Endothelial cell of coronary artery (primary cell): ENCODE data around the gene UGT1A7. TPM values are rescaled to one million over a fixed set of nuclear protein-coding genes. Genes with fewer than 3 reads are reported as not detected.

Experiments
- total RNA-seq: library from RNA; depleted of rRNA; stranded (reverse); fragments of >200 nt; gene quantifications from 2 replicates; pipeline ENCODE4 v1.2.3, GENCODE V29; 2014

The UGT1A7 gene
- total RNA-seq, result not detected in 2 replicates

DNA sequence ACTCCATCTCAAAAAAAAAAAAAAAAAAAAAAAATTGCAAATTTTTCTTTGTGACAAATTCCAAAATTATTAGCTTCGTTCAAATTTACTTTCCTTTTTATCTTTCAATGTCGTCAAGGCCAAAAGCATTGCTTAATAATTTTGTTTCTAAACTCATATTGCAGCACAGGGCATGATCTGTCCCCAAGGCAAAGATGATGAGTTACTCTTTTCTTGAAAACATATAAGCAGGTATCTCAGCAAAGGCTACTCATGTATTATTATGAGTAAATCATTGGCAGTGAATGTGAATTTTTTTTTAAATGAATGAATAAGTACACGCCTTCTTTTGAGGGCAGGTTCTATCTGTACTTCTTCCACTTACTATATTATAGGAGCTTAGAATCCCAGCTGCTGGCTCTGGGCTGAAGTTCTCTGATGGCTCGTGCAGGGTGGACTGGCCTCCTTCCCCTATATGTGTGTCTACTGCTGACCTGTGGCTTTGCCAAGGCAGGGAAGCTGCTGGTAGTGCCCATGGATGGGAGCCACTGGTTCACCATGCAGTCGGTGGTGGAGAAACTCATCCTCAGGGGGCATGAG, at the start of gene UGT1A7:
Gene UGT1A7, plus strand, starts transcription at position 381 of the 579 bp plus-strand sequence. Its CDS starts 37 bp downstream, at position 418.

DNA sequence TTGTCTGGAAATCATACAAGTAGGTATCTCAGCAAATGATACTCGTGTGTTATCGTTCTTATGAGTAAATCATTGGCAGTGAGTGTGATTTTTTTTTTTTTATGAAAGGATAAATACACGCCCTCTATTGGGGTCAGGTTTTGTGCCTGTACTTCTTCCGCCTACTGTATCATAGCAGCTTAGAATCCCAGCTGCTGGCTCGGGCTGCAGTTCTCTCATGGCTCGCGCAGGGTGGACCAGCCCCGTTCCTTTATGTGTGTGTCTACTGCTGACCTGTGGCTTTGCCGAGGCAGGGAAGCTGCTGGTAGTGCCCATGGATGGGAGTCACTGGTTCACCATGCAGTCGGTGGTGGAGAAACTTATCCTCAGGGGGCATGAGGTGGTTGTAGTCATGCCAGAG, 45.4 kb upstream of the UGT1A7 start, which contains the start of gene UGT1A10:
Gene UGT1A10, plus strand, starts transcription at position 143 of the 400 bp plus-strand sequence. Its CDS starts 75 bp downstream, at position 218.

GRCh38 chr2:233671290-233672161, 10.2 kb upstream of the UGT1A7 start, which contains the start of gene UGT1A9:
TSS of gene UGT1A9 (plus strand) at chr2:233671898. CDS start at chr2:233671935, 37 bp downstream.

GRCh38 chr2:233692648-233693047, 10.9 kb downstream of the UGT1A7 start, which contains the start of gene UGT1A6:
TSS of gene UGT1A6 (plus strand) at chr2:233692890. CDS start at chr2:233693005, 115 bp downstream.

GRCh38 chr2:233712611-233713261, 31.0 kb downstream of the UGT1A7 start, which contains the start of gene UGT1A5:
TSS of gene UGT1A5 (plus strand) at chr2:233712907. CDS start at chr2:233712992, 85 bp downstream.

GRCh38 chr2:233718552-233718951, 36.9 kb downstream of the UGT1A7 start, which contains the start of gene UGT1A4:
TSS of gene UGT1A4 (plus strand) at chr2:233718736. CDS start at chr2:233718821, 85 bp downstream.

DNA sequence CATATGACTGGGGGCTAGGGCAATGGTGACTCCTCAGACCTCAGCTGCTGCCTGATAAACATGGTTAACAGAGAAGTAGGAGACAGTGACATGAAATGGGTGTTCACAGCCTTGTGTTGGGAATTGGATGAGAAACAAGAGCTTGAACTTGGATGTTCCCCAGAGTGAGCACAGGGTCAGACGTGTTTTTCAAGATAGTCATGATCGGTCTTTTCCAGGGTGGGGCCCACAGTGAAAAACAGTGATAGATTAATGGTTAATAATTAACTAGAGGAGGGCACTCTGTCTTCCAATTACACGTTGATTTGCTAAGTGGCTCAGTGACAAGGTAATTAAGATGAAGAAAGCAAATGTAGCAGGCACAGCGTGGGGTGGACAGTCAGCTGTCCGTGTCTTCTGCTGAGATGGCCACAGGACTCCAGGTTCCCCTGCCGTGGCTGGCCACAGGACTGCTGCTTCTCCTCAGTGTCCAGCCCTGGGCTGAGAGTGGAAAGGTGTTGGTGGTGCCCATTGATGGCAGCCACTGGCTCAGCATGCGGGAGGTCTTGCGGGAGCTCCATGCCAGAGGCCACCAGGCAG, 47.1 kb downstream of the UGT1A7 start, which contains the start of gene UGT1A3:
Gene UGT1A3, plus strand, starts transcription at position 320 of the 579 bp plus-strand sequence. Its CDS starts 85 bp downstream, at position 405.

DNA sequence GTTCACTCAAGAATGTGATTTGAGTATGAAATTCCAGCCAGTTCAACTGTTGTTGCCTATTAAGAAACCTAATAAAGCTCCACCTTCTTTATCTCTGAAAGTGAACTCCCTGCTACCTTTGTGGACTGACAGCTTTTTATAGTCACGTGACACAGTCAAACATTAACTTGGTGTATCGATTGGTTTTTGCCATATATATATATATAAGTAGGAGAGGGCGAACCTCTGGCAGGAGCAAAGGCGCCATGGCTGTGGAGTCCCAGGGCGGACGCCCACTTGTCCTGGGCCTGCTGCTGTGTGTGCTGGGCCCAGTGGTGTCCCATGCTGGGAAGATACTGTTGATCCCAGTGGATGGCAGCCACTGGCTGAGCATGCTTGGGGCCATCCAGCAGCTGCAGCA, 78.3 kb downstream of the UGT1A7 start, which contains the start of gene UGT1A1:
Gene UGT1A1, plus strand, starts transcription at position 228 of the 400 bp plus-strand sequence. Its CDS starts 18 bp downstream, at position 246.

DNA sequence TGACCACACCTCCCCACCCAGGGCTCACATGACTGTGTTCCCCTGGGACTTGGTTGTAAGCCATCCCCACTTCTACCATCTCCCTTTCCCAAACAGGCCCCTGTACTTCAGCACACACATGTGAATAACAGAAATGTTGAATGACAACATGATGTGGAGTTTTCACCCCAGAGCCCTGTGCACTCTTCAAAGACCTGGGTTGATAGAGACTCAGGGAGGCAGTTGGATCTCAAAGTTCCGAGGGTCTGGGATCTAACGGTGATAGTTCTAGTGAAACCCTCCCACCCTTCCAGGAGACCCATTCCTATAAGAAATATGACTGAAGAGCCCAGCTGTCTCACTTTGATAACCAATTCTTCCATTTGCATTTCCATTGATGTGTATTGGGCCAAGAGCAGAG, 96.3 kb downstream of the UGT1A7 start, which contains the start of gene MROH2A:
Gene MROH2A, plus strand, starts transcription at position 301 of the 400 bp plus-strand sequence. CDS start 1,029 bp downstream, outside the sequence.

Other genes with a start within 250 kb of the UGT1A7 start
- 16.6 and 24.1 TPM in 2 replicates for gene USP40, start 115.1 kb upstream of the UGT1A7 start, total RNA-seq
- gene UGT1A8, start 64.3 kb upstream of the UGT1A7 start, total RNA-seq, result not detected in 2 replicates
- not detected in 2 replicates for gene UGT1A10, start 45.5 kb upstream of the UGT1A7 start, total RNA-seq
- gene UGT1A9, start 10.0 kb upstream of the UGT1A7 start, total RNA-seq, result not detected in 2 replicates
- gene UGT1A6, start 11.0 kb downstream of the UGT1A7 start, total RNA-seq, result not detected in 2 replicates
- gene UGT1A5, start 31.0 kb downstream of the UGT1A7 start, total RNA-seq, result not detected in 2 replicates
- not detected in 2 replicates for gene UGT1A4, start 36.8 kb downstream of the UGT1A7 start, total RNA-seq
- gene UGT1A3, start 47.1 kb downstream of the UGT1A7 start, total RNA-seq, result not detected in 2 replicates
- gene UGT1A1, start 78.4 kb downstream of the UGT1A7 start, total RNA-seq, result not detected in 2 replicates
- gene MROH2A, start 96.4 kb downstream of the UGT1A7 start, total RNA-seq, result not detected in 2 replicates
- 7.9 and 19.0 TPM in 2 replicates for gene HJURP, start 172.6 kb downstream of the UGT1A7 start, total RNA-seq
- gene TRPM8, start 235.5 kb downstream of the UGT1A7 start, total RNA-seq, result not detected in 2 replicates